Tibial artery (tissue), 4 donors: ENCODE results near the gene PIMREG.

ENCODE experiments used
- DNase-seq, 2 donors: peaks; one replicate each; pipeline ENCODE4 v3.0.0-alpha.2; 2019
- H3K27ac ChIP-seq, 2 donors: fragments of 200-600 bp; sonication (generic) in 1 of 2; 1 replicate in 1 of 2; 2 replicates in 1 of 2; pipeline ENCODE4 v1.5.1; 2018 to 2019; ENCODE audit warnings: mild to moderate bottlenecking in 1 of 2
- H3K27me3 ChIP-seq, 2 donors: fragments of 200-600 bp; sonication (generic) in 1 of 2; one replicate each; pipeline versions ENCODE4 v1.5.1 to v1.6.0; 2016 to 2019
- H3K36me3 ChIP-seq, 3 donors: fragments of 200-600 bp; sonication (generic) in 2 of 3; one replicate each; pipeline ENCODE4 v1.5.1; 2016 to 2019; ENCODE audit warnings: mild to moderate bottlenecking in 2 of 3
- H3K4me1 ChIP-seq, 4 donors: fragments of 200-600 bp; sonication (generic) in 2 of 4; 1 replicate in 3 of 4; 2 replicates in 1 of 4; pipeline ENCODE4 v1.5.1; 2016 to 2019
- H3K4me3 ChIP-seq, 2 donors: fragments of 200-600 bp; sonication (generic) in 1 of 2; 1 replicate in 1 of 2; 2 replicates in 1 of 2; pipeline ENCODE4 v1.5.1; 2018 to 2019; ENCODE audit warnings: mild to moderate bottlenecking in 2 of 2
- H3K9me3 ChIP-seq, 3 donors: fragments of 200-600 bp; sonication (generic) in 1 of 3; one replicate each; pipeline ENCODE4 v1.5.1; 2016 to 2019
- intact Hi-C: fragments of 100-400 bp; cut with DNase I; formaldehyde crosslinking; loops from one replicate; pipeline ENCODE4 v1.15.0; 2023; ENCODE audit warnings: low total_unique reads
- TF ChIP-seq, protein P1 (sequence below), 2 experiments: fragments of 200-600 bp in 1 of 2; fragments of 450-650 bp in 1 of 2; IDR thresholded peaks; one replicate each; pipeline ENCODE4 v1.5.1; 2017 to 2019; ENCODE audit warnings: antibody characterized with exemption in 2 of 2, mild to moderate bottlenecking in 1 of 2, moderate library complexity in 1 of 2

The PIMREG gene, protein sequence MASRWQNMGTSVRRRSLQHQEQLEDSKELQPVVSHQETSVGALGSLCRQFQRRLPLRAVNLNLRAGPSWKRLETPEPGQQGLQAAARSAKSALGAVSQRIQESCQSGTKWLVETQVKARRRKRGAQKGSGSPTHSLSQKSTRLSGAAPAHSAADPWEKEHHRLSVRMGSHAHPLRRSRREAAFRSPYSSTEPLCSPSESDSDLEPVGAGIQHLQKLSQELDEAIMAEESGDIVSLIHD

GRCh38 chr17:6443692-6444570 is at the start of gene PIMREG:
TSS of gene PIMREG (plus strand) at chr17:6444455. CDS start at chr17:6445111, 656 bp downstream.
- peak; percentile 94 to 95 for DNase-seq
- Histone ChIP-seq H3K36me3 (no peaks in the 10 kb centered on the region), H3K27me3 (peaks cover 0 to 25% of the 10 kb centered on the region in 2 donors), H3K9me3 (no peaks in the 10 kb centered on the region), H3K4me3 (peak within 1 kb of the TSS; percentile 52 to 70), H3K4me1 (peaks cover 0 to 16% (median 13%) of the 10 kb centered on the region in 4 donors), H3K27ac (peak within 1 kb of the TSS; percentile 26 to 30)
- intact Hi-C loops, result no loop called here
- TF ChIP-seq, protein P1, sequence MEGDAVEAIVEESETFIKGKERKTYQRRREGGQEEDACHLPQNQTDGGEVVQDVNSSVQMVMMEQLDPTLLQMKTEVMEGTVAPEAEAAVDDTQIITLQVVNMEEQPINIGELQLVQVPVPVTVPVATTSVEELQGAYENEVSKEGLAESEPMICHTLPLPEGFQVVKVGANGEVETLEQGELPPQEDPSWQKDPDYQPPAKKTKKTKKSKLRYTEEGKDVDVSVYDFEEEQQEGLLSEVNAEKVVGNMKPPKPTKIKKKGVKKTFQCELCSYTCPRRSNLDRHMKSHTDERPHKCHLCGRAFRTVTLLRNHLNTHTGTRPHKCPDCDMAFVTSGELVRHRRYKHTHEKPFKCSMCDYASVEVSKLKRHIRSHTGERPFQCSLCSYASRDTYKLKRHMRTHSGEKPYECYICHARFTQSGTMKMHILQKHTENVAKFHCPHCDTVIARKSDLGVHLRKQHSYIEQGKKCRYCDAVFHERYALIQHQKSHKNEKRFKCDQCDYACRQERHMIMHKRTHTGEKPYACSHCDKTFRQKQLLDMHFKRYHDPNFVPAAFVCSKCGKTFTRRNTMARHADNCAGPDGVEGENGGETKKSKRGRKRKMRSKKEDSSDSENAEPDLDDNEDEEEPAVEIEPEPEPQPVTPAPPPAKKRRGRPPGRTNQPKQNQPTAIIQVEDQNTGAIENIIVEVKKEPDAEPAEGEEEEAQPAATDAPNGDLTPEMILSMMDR (IDR thresholded peaks at IDR 0.05), result no peak

- intact Hi-C loops, result no loop called here
- TF ChIP-seq, protein P1 (IDR thresholded peaks at IDR 0.05), result no peak
- Histone ChIP-seq H3K36me3 (no peaks in the 10 kb centered on the region), H3K27me3 (peaks cover 0 to 18% of the 10 kb centered on the region in 2 donors), H3K4me3 (no peak overlapping the region), H3K4me1 (no peaks in the 10 kb centered on the region), H3K27ac (no peak overlapping the region), H3K9me3 (peaks cover 0 to 6% (median 4%) of the 10 kb centered on the region in 3 donors)
- no peak for DNase-seq
Measured at GRCh38 chr17:6398955-6399354, 45.3 kb upstream of the PIMREG start.

GRCh38 chr17:6402258-6402657 is 42.0 kb upstream of the PIMREG start:
- TF ChIP-seq, protein P1 (IDR thresholded peaks at IDR 0.05), result no peak
- DNase-seq, result no peak
- Histone ChIP-seq H3K4me3 (no peak overlapping the region), H3K4me1 (no peaks in the 10 kb centered on the region), H3K9me3 (peaks cover 0 to 6% (median 4%) of the 10 kb centered on the region in 3 donors), H3K27ac (no peak overlapping the region), H3K27me3 (peaks cover 0 to 10% of the 10 kb centered on the region in 2 donors), H3K36me3 (no peaks in the 10 kb centered on the region)
- intact Hi-C loops, result no loop called here

- Histone ChIP-seq H3K4me3 (no peak overlapping the region), H3K4me1 (no peaks in the 10 kb centered on the region), H3K36me3 (no peaks in the 10 kb centered on the region), H3K27me3 (peaks cover 0 to 30% of the 10 kb centered on the region in 2 donors), H3K9me3 (no peaks in the 10 kb centered on the region), H3K27ac (no peak overlapping the region)
- intact Hi-C loops, result no loop called here
- TF ChIP-seq, protein P1 (IDR thresholded peaks at IDR 0.05), result no peak
- no peak for DNase-seq
Measured at GRCh38 chr17:6408276-6408675, 36.0 kb upstream of the PIMREG start.

DNA sequence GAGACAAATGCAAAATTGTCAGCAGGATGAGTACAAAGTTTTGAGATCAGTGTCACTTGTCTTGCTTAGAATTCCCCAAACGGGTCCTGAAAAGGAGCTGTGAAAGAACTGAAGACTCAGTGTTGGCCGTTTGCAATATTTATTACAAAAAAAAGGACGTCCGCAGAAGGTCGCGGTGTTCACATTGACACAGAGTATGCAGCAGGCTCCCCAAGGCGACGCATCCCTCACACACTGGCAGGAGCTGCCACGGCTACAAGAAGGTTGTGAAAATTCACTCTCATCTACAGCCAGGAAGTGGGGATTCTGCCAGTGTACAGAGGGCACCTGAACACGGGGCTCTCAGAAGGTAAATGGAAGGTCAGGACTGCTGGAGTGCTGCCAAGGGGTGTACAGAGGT is 35.5 kb upstream of the PIMREG start:
- H3K4me1 ChIP-seq, result no peaks in the 10 kb centered on the region
- H3K27ac ChIP-seq, result no peak overlapping the region
- TF ChIP-seq, protein P1 (IDR thresholded peaks at IDR 0.05), result no peak
- H3K4me3 ChIP-seq, result no peak overlapping the region
- no peaks in the 10 kb centered on the region for H3K9me3 ChIP-seq
- no peaks in the 10 kb centered on the region for H3K36me3 ChIP-seq
- H3K27me3 ChIP-seq, result peaks cover 0 to 34% of the 10 kb centered on the region in 2 donors
- intact Hi-C loops, result no loop called here
- no peak for DNase-seq
